Measurements from ENCODE around the gene TLR5. TPM values are rescaled to one million over a fixed set of nuclear protein-coding genes. Genes with fewer than 3 reads are reported as not detected.
A peak's percentile ranks its signal among the peaks of the same experiment; 100 is the strongest.

The TLR5 gene
- total and polyA plus RNA-seq, 2 experiments from 2014 or later: not detected

DNA sequence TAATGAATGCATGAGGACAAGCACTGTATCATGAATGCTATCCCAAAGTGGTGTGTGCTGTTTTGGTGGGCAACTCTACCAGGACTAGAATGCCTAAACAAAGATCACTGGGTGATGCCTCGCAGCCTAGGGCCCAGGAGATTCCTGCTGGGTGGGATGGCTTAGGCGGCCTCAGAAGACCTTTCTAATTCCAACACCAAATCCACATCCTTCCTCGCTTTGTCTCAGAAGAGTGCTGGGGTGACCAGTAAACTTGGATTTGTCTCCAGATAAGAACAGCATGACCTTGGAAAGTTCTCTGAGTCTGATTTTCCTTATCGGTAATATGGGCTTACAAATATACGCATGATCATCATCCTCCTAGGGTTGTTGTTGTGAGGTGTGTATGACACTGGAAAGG lies 76.6 kb downstream of the TLR5 start:
- Histone ChIP-seq H3F3A (ENCODE audit: insufficient read depth) (no peaks in the 10 kb centered on the region), H3K9ac (no peak overlapping the region), H3K9me2 (ENCODE audit: insufficient read depth) (no peaks in the 10 kb centered on the region), H3K79me2 (ENCODE audit: insufficient read depth) (no peaks in the 10 kb centered on the region), H3K27ac (no peak overlapping the region), H3K36me3 (ENCODE audit: low read depth) (no peaks in the 10 kb centered on the region), H2AFZ (no peak overlapping the region), H3K4me2 (ENCODE audit: unreplicated experiment) (no peak overlapping the region), H3K4me3 (no peak overlapping the region), H3K9me3 (ENCODE audit: low read depth) (no peaks in the 10 kb centered on the region), H3K27me3 (replicated peaks; ENCODE audit: insufficient read depth) (peaks cover 21% of the 10 kb centered on the region), H4K20me1 (ENCODE audit: insufficient read depth) (no peaks in the 10 kb centered on the region), H3K4me1 (ENCODE audit: insufficient read depth) (no peaks in the 10 kb centered on the region)
- in situ Hi-C loops (cut with MboI): no loop called here
- DNase-seq: no peak
- TF ChIP-seq EZH2phosphoT487 (IDR thresholded peaks at IDR 0.05; ENCODE audit: insufficient read depth, low read depth): no peak
- no peak for TF ChIP-seq EZH2 (IDR thresholded peaks at IDR 0.05; ENCODE audit: insufficient read depth, poor library complexity, severe bottlenecking)
- WGBS, 2 experiments (ENCODE audit: low coverage in 1 of 2, low lambda C conversion rate in 2 of 2, missing lambda C conversion rate in 2 of 2): 71 to 72% methylated on average over 5 of the region's 5 CpGs

DNA sequence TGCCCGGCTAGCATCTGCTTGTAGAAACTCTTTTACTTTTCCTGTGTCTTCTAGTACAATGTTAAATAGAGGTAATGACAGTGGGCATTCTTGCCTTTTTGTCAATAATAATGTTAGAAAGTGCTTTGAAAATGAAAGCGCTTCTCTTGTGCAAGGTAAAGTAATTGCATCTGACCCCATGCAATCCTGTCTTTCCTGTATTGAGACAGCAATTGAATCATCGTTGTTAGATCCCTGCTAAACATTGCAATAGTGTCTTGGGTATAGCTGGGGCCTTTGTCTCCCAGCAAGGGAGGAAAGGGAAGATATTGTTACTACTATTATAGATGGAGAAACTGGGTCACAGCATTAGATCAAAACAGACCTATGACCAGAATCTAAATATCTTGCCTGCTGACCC lies 80.9 kb downstream of the TLR5 start:
- no peaks in the 10 kb centered on the region for H3K36me3 ChIP-seq (ENCODE audit: low read depth)
- H3K27ac ChIP-seq: no peak overlapping the region
- H3K4me3 ChIP-seq: no peak overlapping the region
- no peak for TF ChIP-seq EZH2 (IDR thresholded peaks at IDR 0.05; ENCODE audit: insufficient read depth, poor library complexity, severe bottlenecking)
- TF ChIP-seq EZH2phosphoT487 (IDR thresholded peaks at IDR 0.05; ENCODE audit: insufficient read depth, low read depth): no peak
- no peaks in the 10 kb centered on the region for H3K9me3 ChIP-seq (ENCODE audit: low read depth)
- H3K79me2 ChIP-seq (ENCODE audit: insufficient read depth): no peaks in the 10 kb centered on the region
- WGBS, 2 experiments (ENCODE audit: low coverage in 1 of 2, low lambda C conversion rate in 2 of 2, missing lambda C conversion rate in 2 of 2): 35 to 38% methylated on average over 3 of the region's 3 CpGs
- no peak overlapping the region for H3K9ac ChIP-seq
- no peaks in the 10 kb centered on the region for H4K20me1 ChIP-seq (ENCODE audit: insufficient read depth)
- no peaks in the 10 kb centered on the region for H3K4me1 ChIP-seq (ENCODE audit: insufficient read depth)
- H3K27me3 ChIP-seq (replicated peaks; ENCODE audit: insufficient read depth): peaks cover 12% of the 10 kb centered on the region; the same call in 1 of the 2 replicates
- no peaks in the 10 kb centered on the region for H3F3A ChIP-seq (ENCODE audit: insufficient read depth)
- in situ Hi-C loops (cut with MboI): no loop called here
- DNase-seq: peak; percentile 28
- H3K4me2 ChIP-seq (ENCODE audit: unreplicated experiment): no peak overlapping the region
- no peak overlapping the region for H2AFZ ChIP-seq
- no peaks in the 10 kb centered on the region for H3K9me2 ChIP-seq (ENCODE audit: insufficient read depth)

DNA sequence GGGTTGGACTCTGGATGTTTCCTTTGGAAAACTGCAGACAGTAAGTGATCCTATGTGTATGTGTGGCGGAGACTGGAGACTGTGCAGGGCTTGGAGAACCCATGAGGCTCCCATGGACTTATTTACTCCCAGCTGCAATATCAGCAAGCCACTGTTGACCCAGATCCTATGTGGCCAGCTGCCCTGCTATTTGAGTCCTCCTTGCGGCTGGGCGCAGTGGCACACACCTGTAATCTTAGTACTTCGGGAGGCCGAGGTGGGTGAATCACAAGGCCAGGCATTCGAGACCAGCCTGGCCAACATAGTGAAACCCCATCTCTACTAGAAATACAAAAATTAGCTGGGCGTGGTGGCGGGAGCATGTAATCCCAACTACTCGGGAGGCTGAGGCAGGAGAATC lies 83.5 kb downstream of the TLR5 start:
- in situ Hi-C loops (cut with MboI): no loop called here
- DNase-seq: no peak
- no peak overlapping the region for H3K27ac ChIP-seq
- no peaks in the 10 kb centered on the region for H3K79me2 ChIP-seq (ENCODE audit: insufficient read depth)
- peaks cover 31% of the 10 kb centered on the region; the same call in 1 of the 2 replicates for H3K27me3 ChIP-seq (replicated peaks; ENCODE audit: insufficient read depth)
- H3K9me3 ChIP-seq (ENCODE audit: low read depth): no peaks in the 10 kb centered on the region
- 76 to 82% methylated on average over 9 of the region's 9 CpGs for WGBS, 2 experiments (ENCODE audit: low coverage in 1 of 2, low lambda C conversion rate in 2 of 2, missing lambda C conversion rate in 2 of 2)
- no peak overlapping the region for H3K4me2 ChIP-seq (ENCODE audit: unreplicated experiment)
- no peaks in the 10 kb centered on the region for H3K9me2 ChIP-seq (ENCODE audit: insufficient read depth)
- no peak overlapping the region for H3K9ac ChIP-seq
- TF ChIP-seq EZH2 (IDR thresholded peaks at IDR 0.05; ENCODE audit: insufficient read depth, poor library complexity, severe bottlenecking) (no peak), EZH2phosphoT487 (IDR thresholded peaks at IDR 0.05; ENCODE audit: insufficient read depth, low read depth) (no peak)
- no peak overlapping the region for H3K4me3 ChIP-seq
- no peaks in the 10 kb centered on the region for H4K20me1 ChIP-seq (ENCODE audit: insufficient read depth)
- no peaks in the 10 kb centered on the region for H3K4me1 ChIP-seq (ENCODE audit: insufficient read depth)
- H2AFZ ChIP-seq: no peak overlapping the region
- no peaks in the 10 kb centered on the region for H3K36me3 ChIP-seq (ENCODE audit: low read depth)
- no peaks in the 10 kb centered on the region for H3F3A ChIP-seq (ENCODE audit: insufficient read depth)

Other genes starting within 250 kb of the TLR5 start
- 2.0 and 3.9 TPM in 2 replicates for gene SUSD4, start 220.9 kb upstream of the TLR5 start, total RNA-seq (2014; rRNA removed; shearing (Covaris generic))
- gene SUSD4, start 220.9 kb upstream of the TLR5 start, polyA plus RNA-seq (2016; fragmentation: Nextera tagmentation; extraction: Ambion mirVana): 0.49 and 1.1 TPM in 2 replicates